Lower leg skin (tissue), 4 donors: ENCODE data around the gene ALDH1A3. TPM values are rescaled to one million over a fixed set of nuclear protein-coding genes. Genes with fewer than 3 reads are reported as not detected.

Source experiments
- DNase-seq, 2 donors: peaks; one replicate each; pipeline ENCODE4 v3.0.0-alpha.2; 2019; ENCODE audit warnings: low spot score in 2 of 2
- H3K4me3 ChIP-seq: fragments of 200-600 bp; sonication (generic); 2 replicates; pipeline ENCODE4 v1.5.1; 2017; ENCODE audit warnings: mild to moderate bottlenecking, low read depth; ENCODE audit not compliant: poor library complexity, severe bottlenecking
- POLR2A ChIP-seq, 2 donors: fragments of 450-650 bp; IDR thresholded peaks; one replicate each; pipeline ENCODE4 v1.6.1; 2016 to 2017; ENCODE audit warnings: antibody characterized with exemption in 2 of 2, mild to moderate bottlenecking in 1 of 2, moderate library complexity in 1 of 2
- WGBS, 2 donors: methylation state at CpG; one replicate each; pipeline ENCODE4 v1.1.5; 2018; 5-methylcytosine and 5-hydroxymethylcytosine counted together
- intact Hi-C: fragments of 100-400 bp; cut with DNase I; formaldehyde crosslinking; loops from one replicate; pipeline ENCODE4 v1.15.0; 2023; ENCODE audit warnings: low total_unique reads
- total RNA-seq, 4 donors: library from RNA; depleted of rRNA; stranded (reverse); fragments of >200 nt; gene quantifications; one replicate each; pipeline ENCODE4 v1.1.0, GENCODE V29; 2016
- TF ChIP-seq, protein P1 (sequence below), 3 donors: fragments of 450-650 bp; IDR thresholded peaks; one replicate each; pipeline ENCODE4 v1.5.1; 2016; ENCODE audit warnings: antibody characterized with exemption in 3 of 3, mild to moderate bottlenecking in 3 of 3, moderate library complexity in 2 of 3

ALDH1A3 gene
- total RNA-seq, 4 donors from 2014 or later, result 3.3 to 24.5 (median 8.7) TPM

DNA sequence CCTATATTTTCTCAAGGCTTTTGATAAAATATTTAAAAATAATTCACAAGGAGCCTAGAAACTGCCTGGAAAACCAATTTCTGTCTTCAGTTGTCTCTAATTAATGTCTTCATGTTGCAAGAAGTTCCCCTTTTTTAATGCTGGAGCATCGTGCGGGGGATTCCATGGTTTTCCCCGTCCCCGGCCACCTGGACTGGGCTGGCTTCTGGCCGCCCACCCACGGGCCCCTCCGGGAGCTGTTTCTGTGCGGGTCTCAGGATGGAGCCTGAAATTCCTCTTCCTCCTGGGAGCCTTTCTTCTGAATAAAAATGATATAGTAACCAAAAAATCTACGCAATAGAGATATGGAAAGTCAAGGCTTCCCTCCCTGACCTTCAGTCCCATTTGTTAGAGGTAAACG lies 31.5 kb downstream of the ALDH1A3 start:
- 89% methylated on average over 10 of the region's 10 CpGs for WGBS, 2 donors
- H3K4me3 ChIP-seq, result no peak overlapping the region
- no peak for TF ChIP-seq POLR2A (IDR thresholded peaks at IDR 0.05)
- TF ChIP-seq, protein P1, sequence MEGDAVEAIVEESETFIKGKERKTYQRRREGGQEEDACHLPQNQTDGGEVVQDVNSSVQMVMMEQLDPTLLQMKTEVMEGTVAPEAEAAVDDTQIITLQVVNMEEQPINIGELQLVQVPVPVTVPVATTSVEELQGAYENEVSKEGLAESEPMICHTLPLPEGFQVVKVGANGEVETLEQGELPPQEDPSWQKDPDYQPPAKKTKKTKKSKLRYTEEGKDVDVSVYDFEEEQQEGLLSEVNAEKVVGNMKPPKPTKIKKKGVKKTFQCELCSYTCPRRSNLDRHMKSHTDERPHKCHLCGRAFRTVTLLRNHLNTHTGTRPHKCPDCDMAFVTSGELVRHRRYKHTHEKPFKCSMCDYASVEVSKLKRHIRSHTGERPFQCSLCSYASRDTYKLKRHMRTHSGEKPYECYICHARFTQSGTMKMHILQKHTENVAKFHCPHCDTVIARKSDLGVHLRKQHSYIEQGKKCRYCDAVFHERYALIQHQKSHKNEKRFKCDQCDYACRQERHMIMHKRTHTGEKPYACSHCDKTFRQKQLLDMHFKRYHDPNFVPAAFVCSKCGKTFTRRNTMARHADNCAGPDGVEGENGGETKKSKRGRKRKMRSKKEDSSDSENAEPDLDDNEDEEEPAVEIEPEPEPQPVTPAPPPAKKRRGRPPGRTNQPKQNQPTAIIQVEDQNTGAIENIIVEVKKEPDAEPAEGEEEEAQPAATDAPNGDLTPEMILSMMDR (IDR thresholded peaks at IDR 0.05), result no peak
- intact Hi-C loops, result no loop called here
- no peak for DNase-seq

DNA sequence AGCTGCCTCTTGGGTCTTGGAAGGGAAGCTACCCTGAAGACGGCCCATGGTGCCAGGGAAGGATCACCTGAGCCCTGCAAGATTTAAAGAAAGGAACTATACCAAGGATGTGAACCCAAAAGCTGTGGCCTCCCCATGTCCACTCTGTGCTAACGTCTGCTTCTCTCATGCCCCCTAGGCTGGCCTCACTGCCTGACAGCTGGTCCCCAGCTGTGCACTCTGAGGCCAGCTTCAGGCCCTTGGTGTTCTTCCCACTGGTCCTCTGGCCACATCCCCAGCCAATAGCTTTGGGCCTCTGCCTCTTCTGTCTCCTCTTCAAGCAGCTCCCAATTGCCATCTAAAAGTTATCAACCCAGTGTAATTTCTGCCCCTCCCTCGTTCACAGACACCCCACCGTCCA lies 34.3 kb downstream of the ALDH1A3 start:
- TF ChIP-seq POLR2A (IDR thresholded peaks at IDR 0.05), result no peak
- TF ChIP-seq, protein P1 (IDR thresholded peaks at IDR 0.05), result no peak
- peak in 1 of 2 donors; percentile 60 for DNase-seq
- WGBS, 2 donors, result 82 to 84% methylated on average over 4 of the region's 4 CpGs
- intact Hi-C loops, result no loop called here
- no peak overlapping the region for H3K4me3 ChIP-seq

DNA sequence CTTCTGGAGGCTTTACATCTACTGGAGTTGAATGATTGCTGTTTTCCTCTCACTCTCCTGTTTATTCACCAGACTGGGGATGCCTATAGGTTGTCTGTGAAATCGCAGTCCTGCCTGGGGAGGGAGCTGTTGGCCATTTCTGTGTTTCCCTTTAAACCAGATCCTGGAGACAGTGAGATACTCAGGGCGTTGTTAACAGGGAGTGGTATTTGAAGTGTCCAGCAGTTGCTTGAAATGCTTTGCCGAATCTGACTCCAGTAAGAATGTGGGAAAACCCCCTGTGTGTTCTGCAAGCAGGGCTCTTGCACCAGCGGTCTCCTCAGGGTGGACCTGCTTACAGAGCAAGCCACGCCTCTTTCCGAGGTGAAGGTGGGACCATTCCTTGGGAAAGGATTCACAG lies 35.2 kb downstream of the ALDH1A3 start:
- intact Hi-C loops, result no loop called here
- peak in 1 of 2 donors; percentile 53 for DNase-seq
- no peak for TF ChIP-seq POLR2A (IDR thresholded peaks at IDR 0.05)
- TF ChIP-seq, protein P1 (IDR thresholded peaks at IDR 0.05), result no peak
- no peak overlapping the region for H3K4me3 ChIP-seq
- WGBS, 2 donors, result 69 to 84% methylated on average over 6 of the region's 6 CpGs

DNA sequence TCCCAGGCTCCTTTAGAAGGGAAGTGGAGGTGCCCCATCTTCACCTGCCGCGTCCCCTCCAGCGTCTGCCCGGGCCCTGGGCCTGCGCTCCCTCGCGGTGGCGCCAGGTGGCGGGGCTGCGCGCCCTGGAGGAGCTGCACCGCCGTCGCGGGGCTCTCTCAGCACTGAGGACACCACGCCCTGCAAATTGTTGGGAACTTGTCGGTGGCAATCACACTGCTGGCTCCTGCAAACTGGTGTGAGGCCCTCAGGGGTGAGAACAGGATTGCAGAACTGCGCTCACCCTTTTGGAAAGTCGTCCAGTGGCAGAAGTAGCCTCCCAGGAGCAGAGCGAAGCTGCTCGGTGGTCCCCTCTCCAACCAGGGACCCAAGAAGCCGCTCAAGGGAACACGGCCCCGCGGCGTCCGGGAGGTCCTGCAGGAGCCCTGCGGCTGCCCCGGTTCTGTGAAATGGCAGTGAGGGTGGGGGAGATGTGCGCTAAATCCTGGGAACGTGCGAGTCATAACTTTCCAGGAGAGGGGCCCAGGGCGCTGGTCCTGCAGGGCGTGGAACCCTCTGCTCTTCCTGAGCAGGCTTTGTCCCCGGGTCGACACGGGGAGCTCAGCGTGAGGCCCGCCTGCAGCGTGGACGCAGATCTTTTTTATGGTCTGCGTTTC lies 38.5 kb downstream of the ALDH1A3 start:
- TF ChIP-seq, protein P1 (IDR thresholded peaks at IDR 0.05), result peak in 1 of 3 donors; percentile 39
- no peak for TF ChIP-seq POLR2A (IDR thresholded peaks at IDR 0.05)
- DNase-seq, result peak; percentile 76 to 96
- intact Hi-C loops, result loop anchor here (1.0 kb wide), 1 partner anchor 92 kb away; no protein-coding TSS in a partner anchor
- peak overlapping the region; percentile 55 for H3K4me3 ChIP-seq
- 2% methylated on average over 28 to 29 of the region's 42 CpGs for WGBS, 2 donors

DNA sequence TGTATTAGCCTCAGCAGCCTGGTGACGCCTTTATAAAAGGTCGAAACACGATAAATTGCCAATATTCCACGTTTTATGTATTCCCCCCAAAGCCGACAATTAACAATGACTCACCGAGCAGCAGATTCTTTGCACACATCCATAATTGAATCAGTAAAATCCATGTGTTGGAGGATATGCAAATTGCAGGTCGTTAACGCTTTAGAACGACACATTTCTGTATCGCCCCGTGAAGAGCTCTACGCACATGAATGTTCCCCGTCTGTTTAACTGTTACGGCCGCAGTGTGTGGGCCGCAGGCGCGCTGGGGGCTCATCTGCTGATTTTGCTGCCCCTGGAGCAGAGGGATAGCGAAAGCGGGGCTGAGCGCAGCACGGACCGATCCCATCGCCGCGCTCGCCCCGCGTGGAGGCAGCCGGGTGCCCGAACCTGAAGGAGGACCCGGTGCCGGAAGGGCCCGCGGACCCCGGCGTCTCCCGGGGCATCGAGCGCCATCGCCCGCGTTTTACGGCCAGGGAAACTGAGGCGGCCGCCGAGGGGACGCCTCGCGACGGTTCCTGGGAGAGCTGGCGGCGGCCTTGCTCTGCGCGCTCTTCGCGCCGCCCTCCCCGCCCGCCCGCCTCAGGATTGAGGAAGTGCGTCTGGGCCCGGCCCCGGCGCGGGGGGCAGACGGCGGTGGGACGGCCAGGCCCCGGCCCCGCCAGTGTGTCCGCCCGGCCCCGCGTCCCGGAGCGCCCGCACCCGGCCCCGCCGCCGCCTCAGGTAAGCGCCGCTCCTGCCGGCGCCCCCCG lies 39.3 kb downstream of the ALDH1A3 start, which contains the start of gene LRRK1:
Gene LRRK1, plus strand, starts transcription at position 668 of the 791 bp plus-strand sequence. CDS start 5,276 bp downstream, outside the sequence.
- intact Hi-C loops, result loop anchor here (1.0 kb wide), 1 partner anchor 91 kb away; no protein-coding TSS in a partner anchor
- DNase-seq, result peak in 1 of 2 donors; percentile 87
- TF ChIP-seq, protein P1 (IDR thresholded peaks at IDR 0.05), result no peak
- TF ChIP-seq POLR2A (IDR thresholded peaks at IDR 0.05), result no peak
- WGBS, 2 donors, result 1 to 2% methylated on average over 14 to 26 of the region's 87 CpGs
- H3K4me3 ChIP-seq, result peak within 1 kb of the TSS; percentile 55
